Endothelial cell of umbilical vein (primary cell): Measurements from ENCODE around the gene GRAMD1B. TPM values are rescaled to one million over a fixed set of nuclear protein-coding genes. Genes with fewer than 3 reads are reported as not detected.

Source experiments
- BruUV-seq: library from RNA; stranded (reverse); fragments of 400-500 nt; replicated peaks from 2 replicates; lab custom pipeline; 2021; lab: Mats Ljungman, UMichigan
- CTCF ChIA-PET: fragments of 300-600, 350-600 bp; sonication (Branson Sonifier 250); formaldehyde crosslinking; loops from one replicate; lab custom pipeline; 2021; ENCODE audit warnings: antibody characterized with exemption, inconsistent platforms; lab: Charles Lee
- POLR2A ChIA-PET: fragments of 300-600, 350-600 bp; sonication (Branson Sonifier 250); formaldehyde crosslinking; loops from one replicate; lab custom pipeline; 2021; ENCODE audit warnings: antibody characterized with exemption, inconsistent platforms; lab: Charles Lee
- DNase-seq: peaks from one replicate; pipeline ENCODE4 v3.0.0-alpha.2; 2011; ENCODE audit warnings: low read depth, low spot score
- FAIRE-seq: peaks from 2 replicates; lab custom pipeline; 2011; peaks lifted over from hg19 to GRCh38; lab: Jason Lieb, UNC
- H2AFZ ChIP-seq: 2 replicates; pipeline ENCODE4 v1.6.0; 2012; ENCODE audit warnings: low read depth, low read length, control low read depth, inconsistent platforms
- H3K27ac ChIP-seq: 2 replicates; pipeline ENCODE4 v1.5.1; 2011; ENCODE audit warnings: low read depth, mild to moderate bottlenecking, control low read depth, low read length, moderate library complexity; ENCODE audit not compliant: insufficient read depth
- H3K27me3 ChIP-seq, 2 experiments: 2 replicates each; pipeline versions ENCODE4 v1.6.0 to v1.6.1; 2011; ENCODE audit warnings: low read length in 2 of 2, mixed read lengths in 1 of 2; ENCODE audit not compliant: control insufficient read depth in 2 of 2, insufficient read depth in 2 of 2
- H3K36me3 ChIP-seq, 2 experiments: 2 replicates in 1 of 2; 3 replicates in 1 of 2; pipeline ENCODE4 v1.5.1; 2011; ENCODE audit warnings: low read length in 2 of 2, mild to moderate bottlenecking in 1 of 2, moderate library complexity in 1 of 2; ENCODE audit not compliant: control insufficient read depth in 2 of 2, insufficient read depth in 2 of 2; ENCODE audit errors: extremely low read depth in 1 of 2
- H3K4me1 ChIP-seq: 3 replicates; pipeline ENCODE4 v1.5.1; 2011; ENCODE audit warnings: mild to moderate bottlenecking, low read length; ENCODE audit not compliant: control insufficient read depth, insufficient read depth; ENCODE audit errors: extremely low read depth
- H3K4me2 ChIP-seq: 2 replicates; pipeline ENCODE4 v1.6.1; 2011; ENCODE audit warnings: low read length, control low read depth, mixed read lengths; ENCODE audit not compliant: insufficient read depth
- H3K4me3 ChIP-seq, 3 experiments: fragments of 200-600 bp in 1 of 3; sonication (generic), shearing (Covaris generic) in 1 of 3; replicated peaks in 1 of 3; 2 replicates each; pipeline ENCODE4 v1.5.1; 2011 to 2016; ENCODE audit warnings: control low read depth in 3 of 3, low read length in 3 of 3, mild to moderate bottlenecking in 2 of 3, inconsistent platforms in 1 of 3, low read depth in 1 of 3, moderate library complexity in 1 of 3; ENCODE audit not compliant: insufficient read depth in 1 of 3
- H3K79me2 ChIP-seq: 2 replicates; pipeline ENCODE4 v1.6.0; 2012; ENCODE audit warnings: low read length, inconsistent platforms; ENCODE audit not compliant: control insufficient read depth, insufficient read depth
- H3K9ac ChIP-seq: replicated peaks from 2 replicates; pipeline ENCODE3; 2011; ENCODE audit warnings: low read length, control low read depth; ENCODE audit not compliant: insufficient read depth; ENCODE audit errors: extremely low read depth
- H3K9me1 ChIP-seq: replicated peaks from 3 replicates; pipeline ENCODE4 v1.6.0; 2011; ENCODE audit warnings: mild to moderate bottlenecking, low read length; ENCODE audit not compliant: control insufficient read depth, insufficient read depth; ENCODE audit errors: extremely low read depth
- H3K9me3 ChIP-seq: replicated peaks from 2 replicates; pipeline ENCODE4 v1.5.1; 2012; ENCODE audit warnings: low read length, inconsistent platforms; ENCODE audit not compliant: control insufficient read depth, insufficient read depth
- H4K20me1 ChIP-seq: replicated peaks from 2 replicates; pipeline ENCODE3; 2011; ENCODE audit warnings: mild to moderate bottlenecking, low read length; ENCODE audit not compliant: control insufficient read depth, insufficient read depth; ENCODE audit errors: extremely low read depth
- EZH2 ChIP-seq: IDR thresholded peaks from 2 replicates; pipeline ENCODE4 v1.6.1; 2012; ENCODE audit warnings: borderline replicate concordance, low read depth, mild to moderate bottlenecking, moderate library complexity, low read length, inconsistent platforms; ENCODE audit not compliant: severe bottlenecking
- MAX ChIP-seq: IDR thresholded peaks from 2 replicates; pipeline ENCODE4 v1.6.1; 2011; ENCODE audit not compliant: insufficient read depth, insufficient read length
- MYC ChIP-seq: IDR thresholded peaks from one replicate; pipeline ENCODE4 v1.6.1; 2011; ENCODE audit warnings: mild to moderate bottlenecking, low read depth, low read length
- POLR2AphosphoS5 ChIP-seq: IDR thresholded peaks from 2 replicates; pipeline ENCODE4 v1.6.1; 2012; ENCODE audit warnings: low read depth, mild to moderate bottlenecking, control low read depth, low read length, moderate library complexity; ENCODE audit not compliant: insufficient read depth
- dilution Hi-C: fragments of 300-500 bp; cut with MboI; formaldehyde crosslinking; loops from one replicate; pipeline ENCODE4 v1.15.0; 2019; ENCODE audit warnings: low sequenced_read_pairs; ENCODE audit not compliant: extremely low pct_ligation_motif_present
- intact Hi-C: fragments of 100-400 bp; cut with micrococcal nuclease; formaldehyde crosslinking; loops from one replicate; pipeline ENCODE4 v1.10.0; 2022
- polyA plus RNA-seq, 4 experiments: library from polyadenylated mRNA; depleted of rRNA in 3 of 4; stranded (reverse) in 3 of 4; unstranded in 1 of 4; fragments of >200 nt; gene quantifications; 2 replicates each; pipeline versions ENCODE4 v1.2.1 to v1.2.3, GENCODE V29; 2011 to 2012; ENCODE audit warnings: missing spikeins in 1 of 4
- total RNA-seq: library from RNA; stranded (reverse); gene quantifications from 2 replicates; pipeline ENCODE4 v1.2.3, GENCODE V29; 2021

The GRAMD1B gene
- total and polyA plus RNA-seq, 2 donors (not counting 3 experiments of a cell fraction or from before 2014, with no cell fraction given), result 5.1 to 11.1 TPM

- ChIA-PET POLR2A (no interaction called here), CTCF (interaction anchor here (1.2 kb wide), 1 partner anchor 80 kb away, joined by 3 read pairs; no protein-coding TSS in a partner anchor)
- FAIRE-seq (no peak), DNase-seq (no peak)
- no peaks in the 10 kb centered on the region for H4K20me1 ChIP-seq
- dilution Hi-C loops, result loop anchor here (25.0 kb wide), 1 partner anchor 175 kb away; no protein-coding TSS in a partner anchor
- no TSS peak for BruUV-seq
- no peak overlapping the region for H3K9ac ChIP-seq
- no peaks in the 10 kb centered on the region for H3K9me3 ChIP-seq
- intact Hi-C loops, result no loop called here
- no peaks in the 10 kb centered on the region for H3K27me3 ChIP-seq
- H3K4me1 ChIP-seq, result no peaks in the 10 kb centered on the region
- TF ChIP-seq MAX, result no peak
- TF ChIP-seq EZH2, result no peak
- TF ChIP-seq MYC, result no peak
- H3K36me3 ChIP-seq, result no peaks in the 10 kb centered on the region
- H3K79me2 ChIP-seq, result no peaks in the 10 kb centered on the region
- H3K4me3 ChIP-seq, result no peak overlapping the region
- no peak overlapping the region for H3K4me2 ChIP-seq
- no peak overlapping the region for H3K27ac ChIP-seq
- no peak overlapping the region for H2AFZ ChIP-seq
- no peaks in the 10 kb centered on the region for H3K9me1 ChIP-seq
Observed at GRCh38 chr11:123487157-123487744, 57.2 kb downstream of the GRAMD1B start.

- Histone ChIP-seq H2AFZ (no peak overlapping the region), H3K36me3 (no peaks in the 10 kb centered on the region), H3K79me2 (no peaks in the 10 kb centered on the region), H3K9me1 (no peaks in the 10 kb centered on the region), H3K4me1 (no peaks in the 10 kb centered on the region), H4K20me1 (no peaks in the 10 kb centered on the region), H3K4me2 (no peak overlapping the region), H3K9ac (no peak overlapping the region), H3K4me3 (no peak overlapping the region), H3K27ac (no peak overlapping the region), H3K27me3 (no peaks in the 10 kb centered on the region), H3K9me3 (no peaks in the 10 kb centered on the region)
- intact Hi-C loops (no loop called here), dilution Hi-C loops (loop anchor here (25.0 kb wide), 1 partner anchor 178 kb away; no protein-coding TSS in a partner anchor)
- FAIRE-seq (no peak), DNase-seq (no peak)
- TF ChIP-seq MYC, result no peak
- no peak for TF ChIP-seq POLR2AphosphoS5
- no peak for TF ChIP-seq MAX
- CTCF ChIA-PET, result interaction anchor here (0.9 to 1.8 kb wide), 2 partner anchors 10 to 83 kb away, joined by 3 to 4 read pairs; no protein-coding TSS in a partner anchor
- no TSS peak for BruUV-seq
- POLR2A ChIA-PET, result no interaction called here
Observed at GRCh38 chr11:123490527-123490926, 60.5 kb downstream of the GRAMD1B start.
